ENCODE measurements around the gene WDR26.
"Not testable (repeated sequence)": the region's sequence is repeated elsewhere in the genome, so short reads cannot be mapped to it uniquely, and the experiment has no call there.

Gene WDR26

DNA sequence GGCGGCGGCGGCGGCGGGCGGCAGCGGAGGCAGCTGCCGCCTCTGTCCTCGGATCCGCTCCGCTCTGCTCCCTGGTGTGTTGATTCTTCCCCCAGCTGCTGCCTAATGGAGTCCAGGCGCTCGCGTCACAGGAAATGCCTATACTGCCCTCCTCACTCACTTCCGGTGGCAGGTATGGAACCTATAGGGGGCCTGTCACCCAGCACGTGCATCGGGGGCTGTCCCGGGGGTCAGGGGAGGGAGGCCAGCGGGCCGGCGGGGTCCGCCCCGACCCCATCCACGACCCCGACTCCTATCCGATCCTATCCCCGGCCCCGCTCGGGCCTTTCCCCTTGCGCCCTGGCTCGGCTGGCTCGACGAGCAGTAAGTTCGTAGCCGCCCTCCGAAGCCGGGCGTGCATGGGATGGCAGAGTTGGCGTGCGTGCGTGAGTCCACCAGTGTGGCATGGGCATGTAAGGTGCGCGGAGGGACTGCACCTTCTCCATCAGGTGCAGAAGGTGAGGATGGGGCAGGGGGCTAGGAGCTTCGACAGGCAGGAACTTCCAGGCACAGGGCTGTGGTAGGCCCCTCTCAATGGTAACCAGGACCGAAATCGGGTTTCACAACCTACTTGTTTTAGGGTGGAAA, at the start of gene WDR26:
Gene WDR26, minus strand, starts transcription at position 107 of the 627 bp plus-strand sequence.
- TF ChIP-seq ZNF274 (IDR thresholded peaks at IDR 0.05; ENCODE audit: low read depth, low read length): no peak
- peak within 1 kb of the TSS; percentile 80 for H3K4me3 ChIP-seq (ENCODE audit: low read length)

DNA sequence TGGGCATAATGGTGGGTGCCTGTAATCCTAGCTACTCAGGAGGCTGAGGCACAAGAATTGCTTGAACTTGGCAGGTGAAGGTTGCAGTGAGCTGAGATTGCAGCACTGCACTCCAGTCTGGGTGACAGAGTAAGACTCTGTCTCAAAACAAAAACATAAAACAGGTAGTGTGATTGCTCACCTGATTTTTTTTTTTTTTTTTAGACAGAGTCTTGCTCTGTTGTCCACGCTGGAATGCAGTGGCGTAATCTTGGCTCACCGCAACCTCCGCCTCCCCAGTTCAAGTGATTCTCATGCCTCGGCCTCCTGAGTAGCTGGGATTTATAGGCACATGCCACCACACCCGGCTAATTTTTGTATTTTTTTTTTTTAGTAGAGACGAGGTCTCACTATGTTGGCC, 48.6 kb upstream of the WDR26 start:
- not testable (repeated sequence) for H3K4me3 ChIP-seq (ENCODE audit: low read length)

GRCh38 chr1:224482619-224483018, 48.0 kb upstream of the WDR26 start:
- TF ChIP-seq ZNF274 (IDR thresholded peaks at IDR 0.05; ENCODE audit: low read depth, low read length): no peak
- no peak overlapping the region for H3K4me3 ChIP-seq (ENCODE audit: low read length)

DNA sequence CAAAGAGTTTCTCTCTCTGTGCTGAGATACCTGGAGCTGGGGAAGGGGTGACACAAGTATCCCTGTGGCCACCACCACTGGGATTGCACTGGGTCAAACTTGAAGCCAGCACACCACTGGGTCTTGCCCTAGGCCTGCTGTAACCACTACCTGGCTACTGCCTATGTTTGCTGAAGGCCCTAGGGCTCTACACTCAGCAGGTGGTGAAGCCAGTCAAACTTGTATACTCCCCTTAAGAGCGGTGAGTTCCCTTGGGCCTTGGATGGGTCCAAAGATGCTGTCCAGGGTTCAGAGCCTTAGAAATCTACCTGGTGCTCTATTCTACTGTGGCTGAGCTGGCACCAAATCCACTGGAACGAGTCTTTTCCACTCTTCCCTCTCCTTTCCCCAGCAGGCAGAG, 47.0 kb upstream of the WDR26 start:
- no peak overlapping the region for H3K4me3 ChIP-seq (ENCODE audit: low read length)
- no peak for TF ChIP-seq ZNF274 (IDR thresholded peaks at IDR 0.05; ENCODE audit: low read depth, low read length)

DNA sequence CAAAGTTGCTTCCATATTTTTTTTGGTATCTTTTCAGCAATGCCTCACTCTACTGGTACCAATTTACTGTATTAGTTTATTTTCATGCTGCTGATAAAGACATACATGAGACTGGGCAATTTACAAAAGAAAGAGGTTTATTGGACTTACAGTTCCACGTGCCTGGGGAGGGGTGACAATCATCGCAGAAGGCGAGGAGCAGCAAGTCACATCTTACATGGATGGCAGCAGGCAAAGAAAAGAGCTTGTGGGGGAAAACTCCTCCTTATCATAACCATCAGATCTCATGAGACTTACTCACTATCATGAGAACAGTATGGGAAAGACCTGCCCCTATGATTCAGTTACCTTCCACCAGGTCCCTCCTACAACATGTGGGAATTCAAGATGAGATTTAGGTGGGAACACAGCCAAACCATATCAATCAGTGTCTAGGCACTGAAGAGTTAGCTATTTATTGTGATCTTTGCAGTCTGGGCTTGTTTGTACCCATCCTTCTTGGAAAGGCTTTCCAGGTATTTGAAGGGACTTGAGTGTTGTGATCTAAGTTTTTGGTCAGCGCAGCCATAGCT, 46.4 kb upstream of the WDR26 start:
- not testable (repeated sequence) for H3K4me3 ChIP-seq (ENCODE audit: low read length)

- not testable (repeated sequence) for H3K4me3 ChIP-seq (ENCODE audit: low read length)
Observed at GRCh38 chr1:224480200-224480599, 45.6 kb upstream of the WDR26 start.

DNA sequence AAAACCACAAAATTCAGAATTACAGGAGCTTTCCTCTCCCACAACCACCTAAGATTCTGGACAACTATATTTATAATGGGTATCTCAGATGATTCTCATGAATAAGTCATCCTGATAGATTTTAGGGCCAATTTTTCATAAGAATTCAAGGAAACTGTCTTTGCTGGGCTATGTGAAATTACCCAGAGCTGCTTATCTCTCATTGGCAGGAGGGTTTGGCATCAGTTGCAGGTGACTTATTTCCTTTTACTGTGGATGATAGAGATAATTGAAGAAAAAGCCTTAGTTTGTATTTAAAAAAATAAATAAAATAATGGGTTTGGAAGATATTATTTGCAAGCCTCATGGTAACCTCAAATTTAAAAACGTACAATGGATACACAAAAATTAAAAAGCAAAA, 38.2 kb upstream of the WDR26 start:
- TF ChIP-seq ZNF274 (IDR thresholded peaks at IDR 0.05; ENCODE audit: low read depth, low read length): no peak
- no peak overlapping the region for H3K4me3 ChIP-seq (ENCODE audit: low read length)

DNA sequence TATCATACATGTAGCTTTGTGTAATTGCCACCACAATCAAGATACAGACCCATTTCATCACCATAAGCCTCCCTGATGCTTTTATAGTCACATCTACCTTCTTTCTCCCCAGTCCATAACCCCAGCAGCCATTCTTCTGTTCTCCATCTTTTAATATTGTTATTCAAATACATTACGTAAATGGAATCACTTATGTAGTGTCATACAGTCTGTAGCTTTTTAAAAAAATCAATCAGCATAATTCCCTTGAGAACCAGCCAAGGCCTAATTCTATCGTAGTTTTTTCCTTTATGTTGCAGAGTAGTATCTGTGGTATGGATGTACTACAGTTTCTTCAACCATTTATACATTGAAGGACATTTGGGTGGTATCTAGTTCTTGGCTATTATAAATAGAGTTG, 31.6 kb upstream of the WDR26 start:
- no peak for TF ChIP-seq ZNF274 (IDR thresholded peaks at IDR 0.05; ENCODE audit: low read depth, low read length)
- H3K4me3 ChIP-seq (ENCODE audit: low read length): no peak overlapping the region

DNA sequence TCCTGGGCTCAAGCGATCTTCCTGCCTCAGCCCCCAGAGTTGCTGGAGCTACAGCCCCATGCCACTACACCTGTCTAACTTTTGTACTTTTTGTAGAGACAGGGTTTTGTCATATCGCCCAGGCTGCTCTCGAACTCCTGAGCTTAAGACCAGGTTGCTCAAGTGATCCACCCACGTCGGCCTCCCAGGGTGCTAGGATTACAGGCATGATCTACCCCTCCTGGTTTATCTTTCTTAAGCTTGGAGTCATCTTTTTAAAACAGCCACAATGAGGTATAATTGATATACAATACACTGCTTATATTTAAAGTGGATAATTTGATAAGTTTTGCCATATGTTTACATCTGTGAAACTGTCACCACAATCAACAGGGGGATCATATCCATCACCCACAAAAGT, 25.4 kb upstream of the WDR26 start:
- TF ChIP-seq ZNF274 (IDR thresholded peaks at IDR 0.05; ENCODE audit: low read depth, low read length): no peak
- H3K4me3 ChIP-seq (ENCODE audit: low read length): no peak overlapping the region

GRCh38 chr1:224458996-224459395, 24.4 kb upstream of the WDR26 start:
- TF ChIP-seq ZNF274 (IDR thresholded peaks at IDR 0.05; ENCODE audit: low read depth, low read length): no peak
- H3K4me3 ChIP-seq (ENCODE audit: low read length): no peak overlapping the region

DNA sequence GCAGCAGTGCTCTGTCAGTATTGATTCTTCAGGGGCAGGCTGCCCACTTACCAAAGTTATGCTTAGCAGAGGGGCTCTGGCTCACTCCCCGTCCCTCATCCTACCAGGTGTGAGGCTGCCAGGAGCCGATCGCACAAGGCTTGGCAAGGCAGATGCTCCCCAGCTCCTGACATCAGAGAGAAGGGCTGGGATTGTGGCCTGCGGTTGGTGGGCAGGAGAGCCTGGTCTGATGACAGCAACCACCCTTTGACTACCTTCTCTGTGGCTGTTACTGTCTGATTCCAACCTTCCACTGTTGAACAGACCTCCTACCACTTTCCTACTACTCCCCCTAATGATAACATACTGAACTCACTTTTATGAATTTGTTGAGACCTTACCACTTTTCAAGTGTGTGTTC, 23.7 kb upstream of the WDR26 start:
- TF ChIP-seq ZNF274 (IDR thresholded peaks at IDR 0.05; ENCODE audit: low read depth, low read length): no peak
- no peak overlapping the region for H3K4me3 ChIP-seq (ENCODE audit: low read length)

GRCh38 chr1:224457782-224458144, 23.2 kb upstream of the WDR26 start:
- no peak overlapping the region for H3K4me3 ChIP-seq (ENCODE audit: low read length)
- no peak for TF ChIP-seq ZNF274 (IDR thresholded peaks at IDR 0.05; ENCODE audit: low read depth, low read length)

- no peak overlapping the region for H3K4me3 ChIP-seq (ENCODE audit: low read length)
- TF ChIP-seq ZNF274 (IDR thresholded peaks at IDR 0.05; ENCODE audit: low read depth, low read length): no peak
Observed at GRCh38 chr1:224456637-224456953, 22.0 kb upstream of the WDR26 start.

GRCh38 chr1:224454402-224455055, 19.9 kb upstream of the WDR26 start:
- TF ChIP-seq ZNF274 (IDR thresholded peaks at IDR 0.05; ENCODE audit: low read depth, low read length): no peak
- no peak overlapping the region for H3K4me3 ChIP-seq (ENCODE audit: low read length)

DNA sequence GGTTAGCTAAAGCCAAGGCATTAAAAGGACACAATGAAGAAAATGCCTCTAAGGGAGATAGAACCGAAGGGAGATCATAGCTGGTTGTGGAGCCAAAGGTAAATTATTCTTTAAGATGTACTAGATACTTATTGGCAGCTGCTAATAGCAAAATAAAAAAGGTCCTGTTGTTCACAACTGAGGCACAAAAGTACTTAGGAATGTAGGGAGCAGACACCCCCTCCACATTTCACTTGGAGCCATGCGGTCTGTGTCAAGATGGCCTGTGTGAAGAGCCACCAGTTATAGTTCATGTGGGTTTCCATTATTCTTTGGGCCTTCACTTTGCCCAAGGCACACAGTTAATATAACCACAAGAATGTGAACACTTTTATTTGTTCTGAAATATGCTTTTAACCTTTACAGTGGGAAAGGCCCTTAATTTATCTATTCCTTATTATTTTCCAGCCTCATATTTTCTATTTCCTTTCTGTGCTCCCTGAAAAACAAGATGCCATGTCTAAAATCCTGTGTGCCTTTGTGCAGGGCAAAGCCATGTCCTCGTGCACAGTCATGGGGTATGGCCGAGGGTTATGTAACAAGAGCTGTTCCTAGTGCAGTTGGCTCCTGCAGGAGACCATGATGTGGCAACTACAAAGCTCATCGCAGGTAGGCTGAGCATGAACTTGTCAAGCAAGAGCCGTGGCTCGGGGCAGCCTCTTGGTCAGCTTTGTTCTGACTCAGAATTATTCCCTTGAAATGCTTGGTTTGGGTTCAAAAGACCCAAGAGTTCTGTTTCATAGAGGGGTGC, 16.2 kb upstream of the WDR26 start:
- TF ChIP-seq ZNF274 (IDR thresholded peaks at IDR 0.05; ENCODE audit: low read depth, low read length): no peak
- no peak overlapping the region for H3K4me3 ChIP-seq (ENCODE audit: low read length)

All from GM08714 (cell line).